Liver (tissue), 3 donors: Measurements from ENCODE around the gene KIR3DL3.
"Not testable (repeated sequence)": the region's sequence is repeated elsewhere in the genome, so short reads cannot be mapped to it uniquely, and the experiment has no call there.

Experiments
- CTCF ChIP-seq: fragments of 150-350 bp; IDR thresholded peaks from 2 replicates; pipeline ENCODE4 v1.5.1; 2017; ENCODE audit warnings: improper control_type of control experiment, low read depth, low read length; ENCODE audit not compliant: missing input control
- TAF1 ChIP-seq: conservative IDR thresholded peaks from 2 replicates; pipeline ENCODE4 v1.6.1; 2016; ENCODE audit warnings: antibody characterized with exemption, mild to moderate bottlenecking
- ZBTB33 ChIP-seq: IDR thresholded peaks from 2 replicates; pipeline ENCODE4 v1.6.1; 2016; ENCODE audit warnings: antibody characterized with exemption
- donor health status: healthy.
- donor health status: healthy.

- TF ChIP-seq CTCF, ZBTB33, TAF1: not testable (repeated sequence)
Observed at GRCh38 chr19:54741950-54742349, 17.7 kb downstream of the KIR3DL3 start.
